Lung (tissue), 12 donors: Measurements from ENCODE around the gene MVB12B. TPM values are rescaled to one million over a fixed set of nuclear protein-coding genes. Genes with fewer than 3 reads are reported as not detected.

Experiments
- ATAC-seq: fragments of 200-7000 bp; cut with Tn5 transposase; one replicate; pipeline ENCODE4 v1.9.1; 2020; ENCODE audit warnings: moderate number of reproducible peaks; ENCODE audit not compliant: insufficient read depth, low FRiP score
- DNase-seq, 3 donors: peaks; one replicate each; pipeline ENCODE4 v3.0.0-alpha.2; 2013 to 2017
- H3K27ac ChIP-seq, 2 donors: one replicate each; pipeline ENCODE4 v1.5.1; 2013; ENCODE audit warnings: mild to moderate bottlenecking in 2 of 2, moderate library complexity in 2 of 2, control low read depth in 1 of 2, inconsistent platforms in 1 of 2, low read depth in 1 of 2, low read length in 1 of 2
- H3K27me3 ChIP-seq, 3 donors: one replicate each; pipeline ENCODE4 v1.5.1; 2013; ENCODE audit warnings: low read length in 2 of 3; ENCODE audit not compliant: control insufficient read depth in 3 of 3, insufficient read depth in 3 of 3
- H3K36me3 ChIP-seq, 4 donors: one replicate each; pipeline ENCODE4 v1.5.1; 2013; ENCODE audit warnings: low read length in 4 of 4, mild to moderate bottlenecking in 1 of 4, moderate library complexity in 1 of 4; ENCODE audit not compliant: control insufficient read depth in 4 of 4, insufficient read depth in 4 of 4
- H3K4me1 ChIP-seq, 5 donors: one replicate each; pipeline ENCODE4 v1.5.1; 2013; ENCODE audit warnings: low read length in 5 of 5, mild to moderate bottlenecking in 2 of 5, moderate library complexity in 1 of 5; ENCODE audit not compliant: control insufficient read depth in 5 of 5, insufficient read depth in 5 of 5
- H3K4me3 ChIP-seq: one replicate; pipeline ENCODE4 v1.5.1; 2013; ENCODE audit warnings: mild to moderate bottlenecking, control low read depth, moderate library complexity
- H3K9ac ChIP-seq, 2 donors: one replicate each; pipeline ENCODE4 v1.5.1; 2013; ENCODE audit warnings: low read length in 2 of 2, control low read depth in 1 of 2; ENCODE audit not compliant: insufficient read depth in 1 of 2
- H3K9me3 ChIP-seq, 4 donors: one replicate each; pipeline ENCODE4 v1.5.1; 2013; ENCODE audit warnings: low read length in 3 of 4, mild to moderate bottlenecking in 1 of 4, moderate library complexity in 1 of 4; ENCODE audit not compliant: control insufficient read depth in 4 of 4, insufficient read depth in 3 of 4
- CTCF ChIP-seq: IDR thresholded peaks from 2 replicates; pipeline ENCODE4 v1.5.1; 2012; ENCODE audit warnings: mild to moderate bottlenecking; ENCODE audit errors: control extremely low read depth, extremely low read depth
- WGBS, 2 donors: extraction: QIAGEN DNeasy Blood & Tissue Kit; methylation state at CpG; one replicate each; pipeline ENCODE4 v1.1.7; 2013; 5-methylcytosine and 5-hydroxymethylcytosine counted together
- polyA plus RNA-seq, 2 donors: library from polyadenylated mRNA; stranded (reverse); fragments of 200-250 nt; gene quantifications; one replicate each; pipeline ENCODE4 v1.2.1, GENCODE V29; 2013
- total RNA-seq, 2 donors: library from RNA; depleted of rRNA in 1 of 2; stranded (reverse); fragments of >200 nt in 1 of 2; gene quantifications; one replicate each; pipeline ENCODE4 v1.2.1, GENCODE V29; 2014 to 2021
- donor health status: control.
- donor health status: control.
- donor health status: Bipolar disorder and iron deficiency.
- donor health status: healthy.
- donor health status: DM: yes; HTN: yes; CAD: no.

MVB12B gene
- total and polyA plus RNA-seq, 4 donors = 9.5 to 33.6 (median 16.5) TPM

DNA sequence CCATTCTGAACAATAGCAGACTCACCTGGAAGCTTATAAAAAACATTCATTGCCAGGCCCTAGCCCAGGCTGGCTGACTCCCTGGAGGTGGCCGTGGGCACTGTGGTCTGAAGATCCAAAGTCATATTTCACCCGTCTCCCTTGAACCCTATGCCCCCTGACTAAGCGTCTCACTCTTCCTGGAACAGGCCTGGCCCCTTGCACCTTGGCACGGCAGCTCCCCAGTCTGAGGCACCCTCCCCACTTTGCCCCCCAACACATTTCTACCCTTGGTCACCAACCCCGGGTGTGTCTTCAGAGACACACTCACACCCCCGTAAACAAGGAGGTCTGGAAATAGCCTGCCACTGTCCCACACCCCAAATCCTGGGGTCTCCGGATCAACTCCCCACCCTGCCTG is 218.5 kb downstream of the MVB12B start:
- H3K27me3 ChIP-seq = peaks cover 0 to 9% (median 2%) of the 10 kb centered on the region in 3 donors
- no peaks in the 10 kb centered on the region for H3K4me1 ChIP-seq
- WGBS, 2 donors = 83 to 87% methylated on average over 7 of the region's 7 CpGs
- ATAC-seq (no peak), DNase-seq (no peak)
- no peak for TF ChIP-seq CTCF
- no peak overlapping the region for H3K9ac ChIP-seq
- H3K9me3 ChIP-seq = no peaks in the 10 kb centered on the region
- H3K4me3 ChIP-seq = no peak overlapping the region
- H3K27ac ChIP-seq = no peak overlapping the region
- H3K36me3 ChIP-seq = no peaks in the 10 kb centered on the region

DNA sequence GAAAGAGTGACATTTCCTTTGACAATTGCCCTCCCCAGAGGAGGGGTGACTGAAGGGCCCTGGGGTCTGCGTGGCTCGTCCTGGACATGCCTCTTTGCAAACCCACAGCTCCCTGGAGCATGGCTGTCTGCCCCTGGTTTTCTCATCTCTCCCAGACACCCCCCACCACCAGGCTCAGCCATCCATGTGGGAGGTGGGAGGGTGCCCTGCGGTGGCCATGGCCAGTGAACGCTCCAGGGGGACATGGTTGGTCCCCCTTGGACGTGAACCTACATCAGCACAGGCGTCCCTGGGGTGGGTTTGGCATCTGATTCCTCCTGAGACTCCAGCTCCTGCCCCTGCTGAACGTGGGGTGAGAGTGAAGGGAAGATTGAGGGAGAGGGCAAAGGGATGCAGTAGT is 219.4 kb downstream of the MVB12B start:
- H3K9ac ChIP-seq = no peak overlapping the region
- TF ChIP-seq CTCF = no peak
- 76 to 91% methylated on average over 7 of the region's 7 CpGs for WGBS, 2 donors
- H3K4me1 ChIP-seq = no peaks in the 10 kb centered on the region
- no peak for DNase-seq
- peaks cover 0 to 6% (median 0%) of the 10 kb centered on the region in 3 donors for H3K27me3 ChIP-seq
- no peak overlapping the region for H3K4me3 ChIP-seq
- no peak overlapping the region for H3K27ac ChIP-seq
- H3K36me3 ChIP-seq = no peaks in the 10 kb centered on the region
- H3K9me3 ChIP-seq = no peaks in the 10 kb centered on the region
- no peak for ATAC-seq

DNA sequence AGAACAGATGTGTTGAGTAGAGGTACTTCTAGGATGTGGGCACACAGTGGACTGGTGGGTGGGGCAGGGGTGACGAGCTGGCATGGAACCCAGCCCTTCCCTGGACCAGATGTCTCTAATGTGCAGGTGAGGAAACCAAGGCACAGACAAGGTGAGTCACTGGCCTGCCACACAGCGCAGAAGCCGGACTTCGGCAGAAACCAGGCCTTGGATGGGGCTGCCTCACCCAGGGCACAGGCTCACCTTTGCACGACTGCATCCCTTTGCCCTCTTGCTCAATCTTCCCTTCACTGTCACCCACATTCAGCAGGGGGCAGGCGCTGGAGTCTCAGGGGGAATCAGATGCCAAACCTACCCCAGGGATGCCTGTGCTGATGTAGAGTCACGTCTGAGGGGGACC is 221.7 kb downstream of the MVB12B start:
- 73 to 87% methylated on average over 7 of the region's 7 CpGs for WGBS, 2 donors
- Histone ChIP-seq H3K4me3 (no peak overlapping the region), H3K4me1 (no peaks in the 10 kb centered on the region), H3K27ac (no peak overlapping the region), H3K27me3 (peaks cover 0 to 6% (median 0%) of the 10 kb centered on the region in 3 donors), H3K9me3 (no peaks in the 10 kb centered on the region), H3K9ac (no peak overlapping the region), H3K36me3 (no peaks in the 10 kb centered on the region)
- no peak for ATAC-seq
- DNase-seq = no peak
- no peak for TF ChIP-seq CTCF
